HG02798 (cell line): Measurements from ENCODE around the gene RASGRP4.
"Not testable (repeated sequence)": the region's sequence is repeated elsewhere in the genome, so short reads cannot be mapped to it uniquely, and the experiment has no call there.

ENCODE experiments used
- ATAC-seq: cut with Tn5 transposase; IDR thresholded peaks from one replicate; pipeline ENCODE4 v1.9.1; 2021; ENCODE audit warnings: mild to moderate bottlenecking; ENCODE audit not compliant: unreplicated experiment, poor library complexity

Gene RASGRP4

GRCh38 chr19:38425810-38426466 is at the start of gene RASGRP4:
Gene RASGRP4 (minus strand): TSS chr19:38426219. CDS start chr19:38426091, 128 bp downstream.
- ATAC-seq = no peak

DNA sequence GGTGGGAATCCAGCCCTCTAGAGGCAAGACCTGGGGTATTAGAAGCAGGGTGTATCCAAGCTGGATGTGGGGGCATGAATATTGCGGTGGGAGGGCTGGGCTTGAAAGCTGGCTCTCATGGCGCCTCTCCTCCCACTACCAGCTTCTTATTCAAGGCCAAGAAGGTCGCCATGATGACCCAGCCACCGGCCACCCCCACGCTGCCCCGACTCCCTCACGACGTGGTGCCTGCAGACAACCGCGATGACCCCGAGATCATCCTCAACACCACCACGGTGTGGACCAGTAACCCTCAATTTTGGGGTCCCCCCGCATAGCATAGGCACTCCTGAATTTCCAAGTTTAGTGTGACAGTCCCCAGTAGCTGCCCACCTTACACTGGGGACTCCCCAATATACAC is 49.2 kb upstream of the RASGRP4 start:
- ATAC-seq = no peak

GRCh38 chr19:38473201-38473600 is 47.2 kb upstream of the RASGRP4 start:
- no peak for ATAC-seq

DNA sequence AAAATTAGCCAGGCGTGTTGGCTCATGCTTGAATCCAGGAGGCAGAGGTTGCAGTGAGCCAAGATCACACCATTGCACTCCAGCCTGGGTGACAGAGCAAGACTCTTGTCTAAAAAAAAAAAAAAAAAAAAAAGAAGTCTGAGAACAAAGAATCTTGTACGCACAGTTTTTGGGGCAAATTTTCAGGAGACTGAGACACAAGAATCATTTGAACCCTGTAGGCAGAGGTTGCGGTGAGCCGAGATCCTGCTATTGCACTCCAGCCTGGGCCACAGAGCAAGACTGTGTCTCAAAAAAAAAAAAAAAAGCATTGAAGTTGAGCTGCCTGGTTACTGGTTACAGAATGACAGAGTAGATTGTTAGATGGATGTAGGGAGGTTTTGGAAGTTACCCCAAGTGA is 46.7 kb upstream of the RASGRP4 start:
- not testable (repeated sequence) for ATAC-seq

- no peak for ATAC-seq
These were observed 44.9 kb upstream of the RASGRP4 start for GRCh38 chr19:38470788-38471480.

DNA sequence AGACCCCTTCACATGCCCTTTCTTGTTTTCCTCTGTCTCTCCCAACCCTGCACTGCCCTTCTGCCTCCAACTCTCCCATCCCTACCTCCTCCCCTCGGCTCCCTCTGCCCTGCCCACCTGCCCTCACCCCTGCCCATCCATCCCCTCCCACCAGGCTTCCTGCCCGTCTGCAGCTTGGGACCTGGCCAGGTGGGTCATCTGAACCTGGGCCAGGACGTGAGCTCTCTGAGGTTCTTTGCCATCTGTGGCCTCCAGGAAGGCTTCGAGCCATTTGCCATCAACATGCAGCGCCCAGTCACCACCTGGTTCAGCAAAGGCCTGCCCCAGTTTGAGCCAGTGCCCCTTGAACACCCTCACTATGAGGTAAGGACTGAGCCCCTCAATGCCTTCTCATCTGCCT is 43.1 kb upstream of the RASGRP4 start:
- no peak for ATAC-seq

GRCh38 chr19:38467541-38468525 is 41.8 kb upstream of the RASGRP4 start:
- no peak for ATAC-seq

- no peak for ATAC-seq
These were observed 40.0 kb upstream of the RASGRP4 start for GRCh38 chr19:38466050-38466449.

DNA sequence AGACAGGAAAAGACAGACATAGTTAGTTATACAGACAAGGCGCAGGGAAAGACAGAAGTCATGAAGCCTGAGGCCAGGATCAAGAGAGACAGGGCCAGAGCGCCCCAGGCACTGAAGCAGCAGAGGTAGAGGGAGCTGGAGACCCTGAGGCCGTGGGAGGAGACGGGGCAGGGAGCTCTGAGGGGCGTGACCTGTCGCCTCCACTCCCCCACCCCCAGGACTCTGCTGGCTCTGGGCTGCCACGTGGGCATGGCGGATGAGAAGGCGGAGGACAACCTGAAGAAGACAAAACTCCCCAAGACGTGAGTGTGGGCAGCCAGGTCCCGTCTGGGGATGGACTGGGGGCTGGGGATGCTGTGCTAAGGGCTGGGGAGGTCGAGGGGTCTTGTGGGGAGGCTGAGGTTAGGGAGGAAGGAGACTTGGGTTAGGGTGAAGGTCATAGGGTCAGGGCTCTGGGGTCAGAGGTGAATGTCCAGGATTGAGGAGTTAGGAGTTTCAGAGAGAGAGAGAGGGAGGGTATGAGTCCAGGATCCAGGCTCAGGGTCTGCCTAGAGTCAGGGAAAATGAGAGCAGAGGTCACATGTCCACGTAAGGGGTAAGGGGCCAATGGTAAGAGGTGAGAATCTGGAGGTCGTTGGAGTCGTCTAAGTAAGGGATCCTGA is 38.5 kb upstream of the RASGRP4 start:
- ATAC-seq = no peak

GRCh38 chr19:38463365-38463764 is 37.3 kb upstream of the RASGRP4 start:
- ATAC-seq = no peak

- no peak for ATAC-seq
These were observed 33.0 kb upstream of the RASGRP4 start for GRCh38 chr19:38458991-38459390.

GRCh38 chr19:38457690-38458405 is 31.8 kb upstream of the RASGRP4 start:
- ATAC-seq = no peak

DNA sequence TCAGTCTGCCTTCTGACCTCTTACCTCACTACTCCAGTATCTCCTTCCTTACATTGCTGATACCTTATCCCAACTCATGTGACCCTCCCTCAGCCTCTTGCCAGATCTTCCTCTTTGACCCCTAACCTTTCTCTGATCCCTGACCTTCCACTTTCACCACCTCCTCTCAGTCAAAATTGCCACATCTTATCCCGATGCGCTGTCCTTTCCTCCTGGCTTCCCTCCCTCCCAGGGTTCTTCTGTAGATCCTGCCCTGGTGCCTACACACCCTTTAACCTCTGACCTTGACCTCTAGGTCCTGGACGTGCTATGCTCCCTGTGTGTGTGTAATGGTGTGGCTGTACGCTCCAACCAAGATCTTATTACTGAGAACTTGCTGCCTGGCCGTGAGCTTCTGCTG is 31.2 kb upstream of the RASGRP4 start:
- no peak for ATAC-seq

DNA sequence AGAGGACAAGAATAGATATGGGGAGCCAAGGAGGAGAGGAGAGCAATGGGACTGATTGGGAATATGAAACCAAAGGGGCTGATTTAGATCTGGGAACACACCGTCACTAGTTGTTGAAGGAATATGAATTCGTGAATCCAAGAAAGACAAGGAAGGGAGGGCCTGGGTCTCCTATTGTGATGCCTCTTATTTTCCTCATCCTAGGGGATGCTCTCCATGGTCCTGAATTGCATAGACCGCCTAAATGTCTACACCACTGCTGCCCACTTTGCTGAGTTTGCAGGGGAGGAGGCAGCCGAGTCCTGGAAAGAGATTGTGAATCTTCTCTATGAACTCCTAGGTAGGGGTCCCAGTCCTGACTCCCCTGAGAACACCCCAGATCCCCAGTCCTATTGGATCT is 29.0 kb upstream of the RASGRP4 start:
- ATAC-seq = no peak

GRCh38 chr19:38453596-38453995 is 27.6 kb upstream of the RASGRP4 start:
- ATAC-seq = no peak

- no peak for ATAC-seq
These were observed 26.7 kb upstream of the RASGRP4 start for GRCh38 chr19:38452430-38453366.

DNA sequence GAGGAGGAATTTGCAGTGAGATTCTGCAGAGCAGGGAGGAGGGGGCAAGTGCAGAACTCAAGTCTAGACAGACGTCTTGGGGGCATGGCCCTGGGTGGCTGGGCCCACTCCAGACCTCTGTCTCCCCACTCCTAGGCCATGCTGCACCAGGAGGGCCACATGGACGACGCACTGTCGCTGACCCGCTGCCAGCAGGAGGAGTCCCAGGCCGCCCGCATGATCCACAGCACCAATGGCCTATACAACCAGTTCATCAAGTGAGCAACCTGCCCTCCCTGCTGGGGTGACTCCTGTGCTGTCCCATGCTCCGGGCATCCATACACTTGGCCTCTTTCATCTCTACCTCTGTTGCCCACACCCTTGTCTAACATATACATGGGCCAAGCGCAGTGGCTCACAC is 25.6 kb upstream of the RASGRP4 start:
- ATAC-seq = no peak

DNA sequence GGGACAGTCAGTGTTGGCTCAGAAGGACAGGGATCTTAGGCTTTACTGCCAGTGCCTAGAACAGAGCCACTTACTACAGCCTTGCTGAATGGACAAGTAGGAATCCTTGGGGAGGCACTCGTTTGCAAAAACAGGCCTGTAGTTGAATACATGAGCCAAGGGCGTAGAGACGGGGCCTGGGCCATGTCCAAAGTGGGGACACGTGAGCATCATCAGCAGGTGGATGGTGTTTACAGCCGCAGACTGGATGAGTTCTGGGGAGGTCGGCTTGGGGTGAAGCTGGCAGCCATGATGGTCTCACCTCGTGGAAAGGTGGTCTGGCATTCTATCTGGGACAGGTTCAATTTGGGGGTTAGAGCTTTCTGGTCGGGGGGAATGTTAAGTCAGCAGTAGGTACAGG is 25.0 kb upstream of the RASGRP4 start:
- no peak for ATAC-seq

GRCh38 chr19:38449518-38449917 is 23.5 kb upstream of the RASGRP4 start:
- ATAC-seq = no peak
